HepG2 (cell line): ENCODE data around the gene OR1S2. TPM values are rescaled to one million over a fixed set of nuclear protein-coding genes. Genes with fewer than 3 reads are reported as not detected.
A peak's percentile ranks its signal among the peaks of the same experiment; 100 is the strongest.

ENCODE experiments used
- ASH2L ChIP-seq: fragments of 300-600, 200-600 bp; sonication (generic); IDR thresholded peaks from 2 replicates; pipeline ENCODE4 v1.7.0; 2017; ENCODE audit warnings: low read depth, mild to moderate bottlenecking, moderate library complexity, mixed read lengths, low read length; ENCODE audit not compliant: insufficient read length
- CEBPZ ChIP-seq: IDR thresholded peaks from 2 replicates; pipeline ENCODE4 v1.6.1; 2012; ENCODE audit warnings: low read length, improper control_type of control experiment
- DMAP1 ChIP-seq: IDR thresholded peaks from 2 replicates; pipeline ENCODE4 v1.6.1; 2016
- GZF1 ChIP-seq: sonication (generic); formaldehyde crosslinking; IDR thresholded peaks from 2 replicates; pipeline ENCODE4 v1.5.1; 2020; ENCODE audit warnings: mild to moderate bottlenecking, missing genetic modification reagents
- HBP1 ChIP-seq: IDR thresholded peaks from 2 replicates; pipeline ENCODE4 v1.6.1; 2016; ENCODE audit warnings: low read depth, control low read depth
- HMGA1 ChIP-seq: sonication (generic); formaldehyde crosslinking; conservative IDR thresholded peaks from 2 replicates; pipeline ENCODE4 v1.4.0; 2020; ENCODE audit warnings: missing genetic modification reagents
- HOXD1 ChIP-seq: sonication (generic); formaldehyde crosslinking; IDR thresholded peaks from 2 replicates; pipeline ENCODE4 v1.5.0; 2020; ENCODE audit warnings: missing genetic modification reagents
- KAT7 ChIP-seq: IDR thresholded peaks from 2 replicates; pipeline ENCODE4 v1.6.1; 2018; ENCODE audit warnings: borderline replicate concordance, missing compliant biosample characterization
- KLF13 ChIP-seq: sonication (generic); formaldehyde crosslinking; IDR thresholded peaks from 2 replicates; pipeline ENCODE4 v1.4.0; 2020; ENCODE audit warnings: mild to moderate bottlenecking, missing genetic modification reagents
- MTA1 ChIP-seq: sonication (generic); formaldehyde crosslinking; IDR thresholded peaks from 2 replicates; pipeline ENCODE4 v1.4.0; 2020; ENCODE audit warnings: missing genetic modification reagents, mild to moderate bottlenecking, borderline replicate concordance
- NR2C2 ChIP-seq: sonication (generic); formaldehyde crosslinking; IDR thresholded peaks from 2 replicates; pipeline ENCODE4 v1.4.0; 2020; ENCODE audit warnings: missing genetic modification reagents, mild to moderate bottlenecking, moderate library complexity, borderline replicate concordance
- PRMT3 ChIP-seq: sonication (generic); formaldehyde crosslinking; IDR thresholded peaks from 2 replicates; pipeline ENCODE4 v1.8.1; 2022; ENCODE audit warnings: low read depth, mild to moderate bottlenecking, moderate library complexity, missing genetic modification reagents, borderline replicate concordance
- RORA ChIP-seq: sonication (generic); formaldehyde crosslinking; IDR thresholded peaks from 2 replicates; pipeline ENCODE4 v1.5.0; 2020; ENCODE audit warnings: mild to moderate bottlenecking, missing genetic modification reagents, moderate library complexity
- SALL1 ChIP-seq: sonication (generic); formaldehyde crosslinking; IDR thresholded peaks from 2 replicates; pipeline ENCODE4 v1.8.0; 2022; ENCODE audit warnings: mild to moderate bottlenecking, missing genetic modification reagents
- SIX1 ChIP-seq: sonication (generic); formaldehyde crosslinking; IDR thresholded peaks from 2 replicates; pipeline ENCODE4 v1.4.0; 2020; ENCODE audit warnings: missing genetic modification reagents, borderline replicate concordance
- SOX13 ChIP-seq, 3 experiments: fragments of 450-650 bp in 1 of 3; sonication (generic) in 1 of 3; formaldehyde crosslinking in 1 of 3; IDR thresholded peaks in 2 of 3; conservative IDR thresholded peaks in 1 of 3; 2 replicates each; pipeline versions ENCODE4 v1.5.0 to v1.6.1; 2016 to 2020; ENCODE audit warnings: antibody characterized with exemption in 1 of 3, mild to moderate bottlenecking in 1 of 3, missing compliant biosample characterization in 1 of 3, missing genetic modification reagents in 1 of 3, moderate library complexity in 1 of 3
- TRAFD1 ChIP-seq: sonication (generic); formaldehyde crosslinking; IDR thresholded peaks from 2 replicates; pipeline ENCODE4 v1.5.1; 2020; ENCODE audit warnings: missing genetic modification reagents, mild to moderate bottlenecking, borderline replicate concordance
- ZMYM2 ChIP-seq: sonication (generic); formaldehyde crosslinking; IDR thresholded peaks from 2 replicates; pipeline ENCODE4 v1.8.0; 2022; ENCODE audit warnings: mild to moderate bottlenecking, missing genetic modification reagents
- ZNF235 ChIP-seq: sonication (generic); formaldehyde crosslinking; IDR thresholded peaks from 2 replicates; pipeline ENCODE4 v1.8.1; 2023; ENCODE audit warnings: mild to moderate bottlenecking, missing genetic modification reagents, borderline replicate concordance
- ZNF552 ChIP-seq: sonication (generic); formaldehyde crosslinking; IDR thresholded peaks from 2 replicates; pipeline ENCODE4 v1.9.0; 2022; ENCODE audit warnings: missing genetic modification reagents, mild to moderate bottlenecking, borderline replicate concordance
- ZNF556 ChIP-seq: sonication (generic); formaldehyde crosslinking; IDR thresholded peaks from 2 replicates; pipeline ENCODE4 v1.4.0; 2020; ENCODE audit warnings: mild to moderate bottlenecking, missing genetic modification reagents, borderline replicate concordance
- ZNF569 ChIP-seq: sonication (generic); formaldehyde crosslinking; IDR thresholded peaks from 2 replicates; pipeline ENCODE4 v1.5.0; 2020; ENCODE audit warnings: mild to moderate bottlenecking, missing genetic modification reagents, moderate library complexity, borderline replicate concordance
- ZNF598 ChIP-seq: sonication (generic); formaldehyde crosslinking; IDR thresholded peaks from 2 replicates; pipeline ENCODE4 v1.5.1; 2020; ENCODE audit warnings: mild to moderate bottlenecking, missing genetic modification reagents, borderline replicate concordance
- ZNF878 ChIP-seq: sonication (generic); formaldehyde crosslinking; IDR thresholded peaks from 2 replicates; pipeline ENCODE4 v1.8.1; 2023; ENCODE audit warnings: mild to moderate bottlenecking, missing genetic modification reagents, moderate library complexity
- polyA plus RNA-seq, 8 experiments: library from polyadenylated mRNA; depleted of rRNA in 3 of 8; stranded (reverse) in 7 of 8; unstranded in 1 of 8; fragments of >200 nt; fragmentation: Illumina TruSeq in 4 of 8; extraction: Trizol in 4 of 8; gene quantifications; 2 replicates each; pipeline versions ENCODE4 v1.2.1 to v1.2.3, GENCODE V29; 2011 to 2016; ENCODE audit warnings: low read depth in 4 of 8, missing spikeins in 1 of 8, mixed read lengths in 1 of 8; ENCODE audit not compliant: insufficient read depth in 1 of 8
- total RNA-seq, 5 experiments: library from RNA; depleted of rRNA; stranded (reverse); fragments of >200 nt; fragmentation: Illumina TruSeq; extraction: Trizol; gene quantifications; 2 replicates each; pipeline ENCODE4 v1.2.3, GENCODE V29; 2016; ENCODE audit warnings: low read depth in 1 of 5

Gene OR1S2
- total and polyA plus RNA-seq, 2 of the 13 experiments (the other 11 are each of a cell fraction or from before 2014, with no cell fraction given) = not detected

GRCh38 chr11:58165504-58166106 lies 38.3 kb downstream of the OR1S2 start (continued):
- TF ChIP-seq TRAFD1 (CRISPR knock-in tag) (no peak), HBP1 (CRISPR knock-in tag) (no peak), ZNF878 (no peak; the same call in 1 of the 2 replicates), ZNF556 (CRISPR knock-in tag) (peak; percentile 80; the same call in 1 of the 2 replicates), RORA (CRISPR knock-in tag) (no peak), MTA1 (CRISPR knock-in tag) (peak; percentile 26; the same call in 1 of the 2 replicates), PRMT3 (no peak), HMGA1 (CRISPR knock-in tag) (no peak), ZNF235 (CRISPR knock-in tag) (no peak), ASH2L (peak; percentile 29), ZNF569 (no peak), GZF1 (no peak), ZMYM2 (CRISPR knock-in tag) (no peak), CEBPZ (no peak), SIX1 (CRISPR knock-in tag) (peak; percentile 81; the same call in 1 of the 2 replicates), DMAP1 (no peak), NR2C2 (CRISPR knock-in tag) (peak; percentile 56), SOX13 (IDR thresholded peaks at IDR 0.05) (peak; percentile 64; the same call in 1 of the 2 replicates), SOX13 (CRISPR knock-in tag; conservative IDR thresholded peaks at IDR 0.05 in 1 of 2, IDR thresholded peaks at IDR 0.05 in 1 of 2) (peak in 1 of 2 experiments; percentile 92; a peak in 2 of 4 replicates), HOXD1 (CRISPR knock-in tag) (no peak), ZNF552 (CRISPR knock-in tag) (no peak), KAT7 (no peak), SALL1 (CRISPR knock-in tag) (peak; percentile 89), ZNF598 (no peak), KLF13 (CRISPR knock-in tag) (no peak)
